Pons (tissue), 1 donor: ENCODE results near the gene PTRH1.

ENCODE experiments used
- DNase-seq: peaks from one replicate; pipeline ENCODE4 v3.0.0-alpha.2; 2016; ENCODE audit warnings: low spot score

PTRH1 gene

GRCh38 chr9:127741831-127742434, 26.5 kb upstream of the PTRH1 start:
- peak; percentile 75 for DNase-seq

GRCh38 chr9:127739614-127740330, 24.3 kb upstream of the PTRH1 start:
- DNase-seq, result no peak

- no peak for DNase-seq
Measured at GRCh38 chr9:127738666-127739065, 23.2 kb upstream of the PTRH1 start.

GRCh38 chr9:127735530-127736185, 20.2 kb upstream of the PTRH1 start:
- no peak for DNase-seq

- peak; percentile 95 for DNase-seq
Measured at GRCh38 chr9:127734747-127735529, 19.5 kb upstream of the PTRH1 start, which contains the start of gene TOR2A. Gene TOR2A (minus strand): TSS chr9:127735294. CDS start chr9:127735270, 24 bp downstream.

GRCh38 chr9:127734247-127734746, 18.8 kb upstream of the PTRH1 start:
- DNase-seq, result no peak

- DNase-seq, result no peak
Measured at GRCh38 chr9:127733614-127734013, 18.2 kb upstream of the PTRH1 start.

- DNase-seq, result no peak
Measured at GRCh38 chr9:127732444-127732843, 17.0 kb upstream of the PTRH1 start.

GRCh38 chr9:127731938-127732337, 16.5 kb upstream of the PTRH1 start:
- DNase-seq, result no peak

GRCh38 chr9:127730799-127731410, 15.4 kb upstream of the PTRH1 start:
- DNase-seq, result no peak

- no peak for DNase-seq
Measured at GRCh38 chr9:127730262-127730661, 14.8 kb upstream of the PTRH1 start.

- no peak for DNase-seq
Measured at GRCh38 chr9:127729522-127730256, 14.2 kb upstream of the PTRH1 start.

GRCh38 chr9:127728808-127729207, 13.3 kb upstream of the PTRH1 start:
- no peak for DNase-seq

GRCh38 chr9:127726871-127727270, 11.4 kb upstream of the PTRH1 start:
- DNase-seq, result no peak

- no peak for DNase-seq
Measured at GRCh38 chr9:127724012-127724411, 8.5 kb upstream of the PTRH1 start.

- no peak for DNase-seq
Measured at GRCh38 chr9:127723444-127723843, 8.0 kb upstream of the PTRH1 start.

GRCh38 chr9:127723013-127723412, 7.5 kb upstream of the PTRH1 start:
- DNase-seq, result no peak

- no peak for DNase-seq
Measured at GRCh38 chr9:127722055-127722745, 6.7 kb upstream of the PTRH1 start.

GRCh38 chr9:127721391-127721821, 5.9 kb upstream of the PTRH1 start:
- DNase-seq, result no peak

GRCh38 chr9:127720865-127721227, 5.4 kb upstream of the PTRH1 start:
- DNase-seq, result no peak
